ENCODE measurements around the gene DPP10.

Gene DPP10

GRCh38 chr2:115574667-115575066, 1132.2 kb downstream of the DPP10 start:
- no peak overlapping the region for H3K4me3 ChIP-seq (ENCODE audit: low read length)
- no peak for TF ChIP-seq CTCF (conservative IDR thresholded peaks at IDR 0.05; ENCODE audit: low read depth, low read length)
- no peak for DNase-seq (ENCODE audit: low read depth)

DNA sequence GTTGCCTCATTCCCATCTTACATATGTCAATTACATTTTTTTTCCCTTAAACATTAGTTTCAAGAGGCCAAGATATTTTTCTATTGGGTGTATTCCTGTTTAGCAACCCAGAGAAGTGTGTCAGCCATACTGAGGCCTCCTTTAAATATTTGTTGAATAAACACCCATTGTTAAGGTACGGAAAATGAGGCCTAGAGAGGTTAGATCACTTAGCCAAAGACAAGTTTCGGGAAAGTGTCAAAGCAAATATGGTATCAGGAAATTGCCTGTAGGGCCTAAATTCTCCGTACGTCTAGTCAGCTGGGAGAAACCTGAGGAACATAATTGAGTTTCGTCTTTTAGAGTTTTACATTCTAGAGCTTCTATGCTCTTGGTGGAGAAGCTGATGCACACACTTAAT, 1138.3 kb downstream of the DPP10 start:
- TF ChIP-seq CTCF (conservative IDR thresholded peaks at IDR 0.05; ENCODE audit: low read depth, low read length): no peak
- DNase-seq (ENCODE audit: low read depth): no peak
- H3K4me3 ChIP-seq (ENCODE audit: low read length): no peak overlapping the region

DNA sequence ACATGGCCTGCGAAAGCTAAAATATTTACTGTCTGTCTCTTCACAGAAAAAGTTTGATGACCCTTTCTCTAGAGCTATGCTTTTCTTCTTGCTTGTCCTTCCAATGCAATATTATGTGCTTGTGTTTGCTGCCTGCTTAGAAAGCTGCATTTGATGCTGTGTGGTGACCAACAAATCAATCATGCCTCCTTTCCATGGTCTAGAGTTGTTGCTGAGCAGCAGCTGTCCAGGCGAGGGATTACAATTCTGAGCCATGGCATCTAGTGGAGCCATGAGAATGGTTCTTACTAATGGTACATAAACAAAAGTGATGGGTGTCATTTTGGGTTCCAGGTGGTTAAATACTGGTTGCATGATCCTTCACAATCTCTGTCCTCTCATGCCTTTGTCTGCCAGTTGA, 1142.1 kb downstream of the DPP10 start:
- no peak for DNase-seq (ENCODE audit: low read depth)
- H3K4me3 ChIP-seq (ENCODE audit: low read length): no peak overlapping the region
- no peak for TF ChIP-seq CTCF (conservative IDR thresholded peaks at IDR 0.05; ENCODE audit: low read depth, low read length)

GRCh38 chr2:115596659-115597375, 1154.4 kb downstream of the DPP10 start:
- TF ChIP-seq CTCF (conservative IDR thresholded peaks at IDR 0.05; ENCODE audit: low read depth, low read length): no peak
- no peak for DNase-seq (ENCODE audit: low read depth)
- H3K4me3 ChIP-seq (ENCODE audit: low read length): no peak overlapping the region

DNA sequence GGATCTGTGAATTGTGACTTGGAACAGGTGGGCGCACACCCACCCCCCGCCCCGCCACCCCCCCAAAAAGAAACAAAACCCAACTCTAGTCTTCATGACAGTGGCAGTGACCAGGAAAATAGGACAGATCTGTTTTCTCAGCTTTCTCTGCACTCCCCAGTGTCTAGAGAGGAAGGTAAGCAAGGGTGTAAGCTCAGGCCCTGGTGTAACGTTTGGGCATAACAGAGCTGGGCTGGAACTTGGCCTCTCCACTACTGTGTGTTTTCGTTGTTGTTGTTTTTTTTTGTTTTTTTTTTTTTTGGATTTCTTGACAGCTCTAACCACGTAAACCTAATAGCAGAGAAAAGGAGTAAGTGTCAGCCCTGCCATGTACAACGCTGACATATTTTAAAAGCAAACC, 1160.8 kb downstream of the DPP10 start:
- no peak for DNase-seq (ENCODE audit: low read depth)
- TF ChIP-seq CTCF (conservative IDR thresholded peaks at IDR 0.05; ENCODE audit: low read depth, low read length): no peak
- H3K4me3 ChIP-seq (ENCODE audit: low read length): no peak overlapping the region

DNA sequence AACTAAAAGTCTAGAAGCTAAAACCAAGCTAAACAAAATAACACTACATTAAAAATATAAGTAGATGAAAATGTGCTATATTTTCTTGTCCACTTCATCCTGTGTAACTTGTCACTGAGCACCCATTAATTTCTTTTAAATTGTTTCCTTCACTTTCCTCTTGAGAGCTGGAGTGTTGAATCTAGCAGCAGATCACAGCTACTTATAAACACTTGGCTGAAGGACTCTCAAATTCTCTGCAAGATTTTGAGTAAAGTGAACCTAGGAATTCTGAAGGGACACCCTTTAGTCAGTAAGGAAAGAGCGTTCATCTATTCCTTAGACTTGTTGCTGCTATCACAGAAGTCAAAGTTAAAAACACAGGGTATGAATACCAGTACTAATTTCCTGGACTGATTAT, 1163.9 kb downstream of the DPP10 start:
- no peak overlapping the region for H3K4me3 ChIP-seq (ENCODE audit: low read length)
- DNase-seq (ENCODE audit: low read depth): no peak
- no peak for TF ChIP-seq CTCF (conservative IDR thresholded peaks at IDR 0.05; ENCODE audit: low read depth, low read length)

GRCh38 chr2:115609978-115610377, 1167.5 kb downstream of the DPP10 start:
- TF ChIP-seq CTCF (conservative IDR thresholded peaks at IDR 0.05; ENCODE audit: low read depth, low read length): no peak
- no peak overlapping the region for H3K4me3 ChIP-seq (ENCODE audit: low read length)
- no peak for DNase-seq (ENCODE audit: low read depth)

Data from retinal pigment epithelial cell (primary cell).